Stimulated activated CD4-positive, alpha-beta T cell treated with anti-CD3 and anti-CD28 coated beads, TNF-alpha, amount 100 ng/mL, for 48 hours (primary cell): ENCODE measurements around the gene TSHZ2.
"Not testable (repeated sequence)": the region's sequence is repeated elsewhere in the genome, so short reads cannot be mapped to it uniquely, and the experiment has no call there.

Source experiments
- DNase-seq, 3 donors: peaks; one replicate each; pipeline ENCODE4 v3.0.0-alpha.2; 2020; ENCODE audit warnings: low read depth in 3 of 3

TSHZ2 gene

DNA sequence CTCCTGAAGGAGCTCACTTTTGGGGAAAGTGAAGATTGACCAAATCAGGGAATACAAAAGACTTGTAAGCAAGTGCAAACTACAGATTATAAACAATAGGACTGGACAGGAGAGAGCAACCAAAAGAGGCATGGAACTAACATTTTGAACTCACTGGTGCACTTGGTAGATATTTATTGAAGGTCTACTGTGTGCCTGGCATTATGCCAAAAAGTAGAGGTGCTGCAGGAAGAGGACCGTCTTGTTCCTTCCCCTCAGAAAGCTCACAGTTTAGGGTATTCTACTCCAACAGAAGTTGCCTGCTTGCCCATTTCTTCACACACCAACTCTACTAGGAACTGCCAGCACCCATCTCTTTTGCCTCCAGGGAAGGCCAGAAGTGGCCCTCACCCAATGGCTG is 10.0 kb upstream of the TSHZ2 start:
- DNase-seq = no peak

DNA sequence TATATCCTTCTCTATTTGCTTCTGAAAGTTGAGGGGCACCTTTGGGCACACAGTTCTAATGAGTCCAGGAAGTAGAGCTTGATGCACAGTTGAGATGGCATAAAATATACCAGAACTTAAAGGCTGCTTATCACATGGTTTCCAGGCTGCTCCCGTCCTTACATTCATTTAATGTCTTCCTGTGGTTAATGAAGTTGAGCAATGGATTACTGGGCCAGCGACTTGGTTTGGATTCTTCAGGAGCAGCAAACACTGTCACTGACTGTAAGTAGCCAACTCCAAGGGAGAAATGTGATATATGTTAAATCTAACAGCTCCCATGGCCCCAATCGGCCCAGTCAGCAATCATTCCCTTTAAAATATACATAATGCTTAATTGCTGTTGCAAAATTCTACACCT is 9.0 kb upstream of the TSHZ2 start:
- DNase-seq = no peak

DNA sequence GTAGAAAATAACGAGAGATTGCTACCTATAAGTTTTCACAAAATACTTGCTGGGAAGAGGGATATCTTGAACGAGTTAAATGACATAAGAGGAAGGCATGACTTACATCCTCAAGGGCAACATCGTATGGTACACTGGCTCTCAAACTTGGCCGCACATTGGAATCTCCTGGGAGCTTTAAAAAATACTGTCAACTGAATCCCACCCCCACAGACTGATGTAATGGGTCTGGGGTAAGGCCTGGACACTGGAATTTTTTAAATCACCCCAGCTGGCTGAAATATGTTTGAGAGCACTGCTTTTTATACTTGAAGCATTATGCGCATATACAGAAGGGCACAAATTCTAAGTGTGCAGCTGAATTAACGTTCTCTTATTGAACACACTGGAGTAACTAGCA is 8.0 kb upstream of the TSHZ2 start:
- DNase-seq = no peak

DNA sequence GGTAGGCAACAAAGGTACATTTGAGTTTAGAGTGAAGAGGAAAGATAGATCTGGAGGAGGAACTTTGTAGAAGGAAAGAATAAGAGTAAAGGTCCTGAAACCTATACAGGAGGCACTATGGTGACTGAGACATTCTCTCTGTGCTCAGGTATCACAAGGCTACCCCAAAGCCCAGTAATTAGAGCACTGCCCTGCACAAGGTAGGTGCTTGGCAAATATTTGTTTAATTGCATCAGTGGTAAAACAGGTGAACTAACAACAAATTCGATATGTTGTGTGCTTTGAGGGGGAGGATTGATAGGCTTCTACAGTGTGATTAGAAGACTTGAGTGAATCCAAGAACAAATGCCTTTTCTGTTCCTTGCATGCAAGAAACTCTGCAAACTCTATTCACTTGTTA is 6.8 kb upstream of the TSHZ2 start:
- no peak for DNase-seq

DNA sequence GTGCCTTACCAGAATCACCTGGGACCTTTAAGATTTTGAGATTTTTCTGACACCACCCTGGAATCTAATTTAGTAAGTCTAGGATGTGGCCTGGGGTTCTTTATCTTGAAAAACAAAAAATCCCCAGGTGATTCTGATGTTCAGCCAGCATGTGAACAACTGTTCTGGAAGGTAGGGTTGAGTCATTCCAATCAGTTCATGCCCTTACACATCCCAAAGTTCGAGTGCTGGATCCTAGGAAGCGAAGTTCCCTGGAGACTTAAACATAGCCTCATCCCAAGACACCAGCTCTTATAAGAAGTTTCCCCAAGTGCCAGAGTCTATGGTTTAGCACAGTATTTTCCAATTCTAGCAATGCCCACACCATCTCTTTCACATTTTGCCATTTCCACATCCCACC is 6.3 kb upstream of the TSHZ2 start:
- no peak for DNase-seq

DNA sequence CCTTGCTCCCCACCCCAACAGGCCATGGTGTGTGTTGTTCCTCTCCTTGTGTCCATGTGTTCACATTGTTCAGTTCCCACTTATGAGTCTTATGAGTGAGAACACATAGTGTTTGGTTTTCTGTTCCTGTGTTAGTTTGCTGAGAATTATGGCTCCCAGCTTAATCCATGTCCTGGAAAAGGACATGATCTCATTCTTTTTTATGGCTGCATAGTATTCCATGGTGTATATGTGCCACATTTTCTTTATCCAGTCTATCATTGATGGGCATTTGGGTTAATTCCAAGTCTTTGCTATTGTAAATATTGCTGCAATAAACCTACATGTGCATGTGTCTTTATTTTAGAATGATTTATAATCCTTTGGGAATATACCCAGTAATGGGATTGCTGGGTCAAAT is 5.6 kb upstream of the TSHZ2 start:
- not testable (repeated sequence) for DNase-seq

DNA sequence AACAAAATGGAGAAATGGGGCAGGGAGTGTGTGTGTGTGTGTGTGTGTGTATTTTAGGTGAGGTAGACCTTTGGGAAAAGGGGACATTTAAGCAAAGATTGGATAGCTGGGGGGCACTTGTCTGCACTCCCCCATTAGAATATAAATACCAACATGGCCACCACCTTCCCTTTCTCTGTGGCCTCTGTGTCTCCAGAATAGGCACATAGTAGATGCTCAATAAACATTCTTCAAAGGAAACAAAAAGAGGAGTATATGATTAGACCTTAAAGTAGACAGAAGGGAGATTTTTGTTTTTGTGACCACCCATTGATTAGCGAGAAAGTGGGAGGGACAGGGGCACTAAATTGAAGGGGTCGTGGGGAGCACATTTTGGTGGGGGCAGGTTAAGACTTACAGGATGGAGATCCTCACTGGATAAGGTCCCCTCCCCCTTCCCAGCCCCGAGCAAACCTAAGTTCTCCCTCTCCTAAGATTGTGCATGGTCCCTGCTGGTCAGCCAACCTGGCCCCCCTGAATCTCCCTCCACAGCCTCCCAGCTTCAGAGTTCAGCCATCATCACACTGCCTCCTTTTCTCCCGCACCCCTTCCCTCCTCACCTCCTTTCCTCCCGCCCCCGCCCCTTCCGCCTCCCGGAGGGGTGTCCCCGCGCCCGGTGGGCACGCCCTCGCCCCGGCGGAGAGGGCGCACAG is 514 bp upstream of the TSHZ2 start:
- DNase-seq = no peak

DNA sequence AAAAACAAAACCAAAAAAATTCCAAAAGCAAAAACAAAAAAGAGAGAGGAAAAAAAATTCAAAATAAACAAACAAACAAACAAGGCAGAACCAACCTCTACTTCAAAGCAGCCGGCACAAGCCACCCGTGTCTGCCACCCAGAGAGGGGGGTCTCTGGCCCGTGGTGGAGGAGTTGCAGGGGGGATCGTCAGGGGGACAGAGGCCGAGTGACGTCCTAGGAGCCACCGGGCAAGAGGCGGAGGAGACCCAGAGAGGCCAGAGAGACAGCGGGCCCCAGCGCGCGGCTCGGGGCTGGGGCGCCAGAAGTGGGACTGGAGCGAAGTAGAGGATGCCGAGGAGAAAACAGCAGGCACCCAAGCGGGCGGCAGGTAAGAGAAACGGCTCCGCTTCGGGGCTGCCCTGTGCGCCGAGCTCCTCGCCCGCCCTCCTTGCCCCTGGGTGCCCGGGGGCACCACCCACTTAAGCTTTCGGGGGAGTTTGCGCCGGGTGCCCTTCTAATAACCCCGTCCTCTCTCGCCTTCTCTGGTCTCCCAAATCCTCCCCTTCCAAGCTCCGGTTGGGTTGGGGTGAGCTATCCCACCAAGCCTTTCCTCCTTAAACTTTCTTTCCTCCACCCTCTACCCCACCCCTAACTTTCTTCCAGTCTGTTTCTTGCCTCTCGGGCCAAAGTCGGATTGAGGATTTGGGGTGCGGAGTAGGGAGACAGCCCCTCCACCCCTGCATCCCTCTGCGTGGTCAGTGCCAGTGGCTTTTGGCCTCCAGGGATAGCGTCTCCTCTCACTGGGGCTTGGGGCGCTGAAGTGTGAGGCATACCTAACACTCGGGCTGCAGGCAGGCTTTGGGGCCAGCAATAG is 1.0 kb downstream of the TSHZ2 start:
- no peak for DNase-seq

DNA sequence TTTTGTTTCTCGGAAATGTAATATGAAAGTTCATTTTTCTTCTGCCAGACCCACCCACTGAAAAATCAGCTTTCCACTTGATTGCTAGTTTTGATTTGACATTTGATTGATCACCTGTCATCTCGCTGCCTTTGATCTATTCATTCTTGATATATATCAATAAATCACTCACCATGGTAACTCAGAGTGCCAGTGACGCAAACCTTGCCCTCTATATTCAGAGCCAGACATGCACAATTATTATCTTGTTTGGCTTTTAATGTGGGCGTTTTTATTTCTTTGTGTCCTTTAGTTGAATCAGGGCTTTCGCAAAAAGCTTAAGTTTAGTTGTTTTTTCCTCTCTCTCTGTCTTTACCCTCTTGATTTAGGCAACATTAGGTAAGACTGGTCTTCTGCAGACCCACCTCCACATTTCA is 2.0 kb downstream of the TSHZ2 start:
- peak in 1 of 3 donors; percentile 22 for DNase-seq

DNA sequence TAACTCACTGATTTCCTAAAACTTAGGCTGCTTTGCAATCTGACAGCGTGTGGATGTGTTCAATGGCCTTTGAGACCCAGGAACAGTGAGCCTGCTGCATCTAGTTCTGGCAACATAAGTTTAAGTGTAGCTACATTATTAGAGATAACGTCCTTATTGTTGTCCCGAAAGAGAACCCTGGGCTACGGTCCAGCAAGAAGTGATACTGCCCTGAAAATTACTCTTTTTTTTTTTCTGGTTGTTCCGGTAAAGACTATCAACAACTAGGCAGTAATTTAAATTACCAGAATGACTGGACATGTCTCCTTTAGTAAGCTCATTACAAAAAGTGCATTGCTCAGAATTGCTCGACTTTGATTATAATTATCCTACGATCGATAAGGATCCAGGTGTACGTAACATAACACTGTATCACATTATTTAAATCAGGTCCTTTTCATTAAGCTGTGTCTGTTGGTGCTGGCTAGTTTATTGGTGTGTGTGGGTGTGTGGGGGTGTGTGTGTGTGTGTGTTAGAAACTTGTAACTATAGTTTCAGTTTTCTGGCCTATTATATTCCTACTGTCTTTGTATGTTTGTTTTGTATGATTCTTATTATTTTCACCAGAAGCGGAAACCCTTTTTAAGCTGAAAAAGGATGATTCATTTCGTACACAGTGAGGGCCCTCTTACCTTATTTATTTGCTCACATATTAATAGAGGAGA is 3.0 kb downstream of the TSHZ2 start:
- DNase-seq = no peak

DNA sequence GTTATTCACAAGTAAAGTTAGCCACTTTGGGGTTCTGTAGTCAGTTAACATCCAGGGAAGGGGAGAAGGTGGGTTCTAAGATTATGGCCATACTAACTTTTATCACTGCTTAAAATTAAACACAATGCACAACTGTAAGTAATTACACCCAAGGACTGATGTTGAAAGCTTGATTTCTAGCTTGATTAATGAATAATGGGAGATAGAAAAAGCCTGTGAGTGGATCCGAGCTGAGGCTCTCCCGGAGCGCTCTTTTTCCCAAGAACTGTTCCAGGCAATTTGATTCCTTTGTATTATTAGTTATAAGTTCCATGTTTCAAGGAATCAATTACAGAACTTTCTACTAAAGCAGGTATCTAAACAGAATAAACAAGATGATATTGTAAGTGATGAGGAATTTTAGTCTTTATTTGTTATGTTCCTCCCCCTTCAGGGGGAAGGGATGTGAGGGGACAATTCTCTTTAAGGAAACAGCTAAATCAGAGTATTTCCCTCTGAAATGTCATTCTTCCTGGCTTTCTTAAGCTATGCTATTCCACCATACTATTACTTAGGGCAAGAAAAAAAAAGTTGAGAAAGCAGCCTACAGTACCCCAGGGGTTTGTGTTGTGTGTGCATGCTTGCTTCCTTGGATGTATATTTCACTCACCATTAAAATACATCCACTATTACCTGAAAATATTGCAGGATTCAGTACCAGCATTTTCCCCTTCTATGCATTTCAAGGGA is 3.8 kb downstream of the TSHZ2 start:
- DNase-seq = no peak

DNA sequence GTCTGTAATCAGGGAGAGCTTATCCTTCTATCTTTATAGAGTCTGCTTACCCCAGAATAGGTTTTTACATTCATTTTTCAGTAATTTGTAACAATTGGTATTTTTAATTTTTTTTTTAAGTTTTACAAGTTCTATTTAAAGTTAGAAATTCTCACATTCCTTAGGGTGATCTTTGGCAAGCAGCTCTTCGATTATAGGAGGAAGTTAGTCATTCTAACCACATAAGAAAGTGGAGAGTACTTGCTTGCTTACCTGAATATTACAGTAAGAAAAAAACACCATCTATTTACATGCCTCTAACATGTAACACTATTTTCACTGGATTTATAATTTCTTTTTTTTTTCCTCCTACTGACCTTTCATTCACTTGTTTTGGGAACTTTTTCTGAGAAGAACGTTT is 6.7 kb downstream of the TSHZ2 start:
- DNase-seq = no peak

DNA sequence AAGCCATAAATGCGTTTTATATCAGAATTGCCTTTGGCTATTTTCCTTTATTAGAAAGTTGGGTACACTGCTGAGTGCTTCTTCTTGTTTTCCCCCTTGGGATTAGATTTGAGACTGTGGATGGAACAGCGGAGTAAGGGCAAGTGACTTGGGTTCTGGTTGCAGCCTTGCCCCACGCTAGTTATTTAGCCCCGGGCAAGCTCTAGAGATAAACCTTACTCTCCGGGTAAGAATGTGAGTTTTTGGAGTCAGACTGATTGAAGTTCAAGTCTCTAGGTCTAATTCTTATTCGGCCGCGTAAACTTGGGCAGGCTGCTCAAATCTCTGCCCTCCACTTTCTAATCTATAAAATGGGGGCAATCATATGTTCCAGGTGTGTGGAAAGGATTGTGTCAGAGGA is 8.9 kb downstream of the TSHZ2 start:
- no peak for DNase-seq

DNA sequence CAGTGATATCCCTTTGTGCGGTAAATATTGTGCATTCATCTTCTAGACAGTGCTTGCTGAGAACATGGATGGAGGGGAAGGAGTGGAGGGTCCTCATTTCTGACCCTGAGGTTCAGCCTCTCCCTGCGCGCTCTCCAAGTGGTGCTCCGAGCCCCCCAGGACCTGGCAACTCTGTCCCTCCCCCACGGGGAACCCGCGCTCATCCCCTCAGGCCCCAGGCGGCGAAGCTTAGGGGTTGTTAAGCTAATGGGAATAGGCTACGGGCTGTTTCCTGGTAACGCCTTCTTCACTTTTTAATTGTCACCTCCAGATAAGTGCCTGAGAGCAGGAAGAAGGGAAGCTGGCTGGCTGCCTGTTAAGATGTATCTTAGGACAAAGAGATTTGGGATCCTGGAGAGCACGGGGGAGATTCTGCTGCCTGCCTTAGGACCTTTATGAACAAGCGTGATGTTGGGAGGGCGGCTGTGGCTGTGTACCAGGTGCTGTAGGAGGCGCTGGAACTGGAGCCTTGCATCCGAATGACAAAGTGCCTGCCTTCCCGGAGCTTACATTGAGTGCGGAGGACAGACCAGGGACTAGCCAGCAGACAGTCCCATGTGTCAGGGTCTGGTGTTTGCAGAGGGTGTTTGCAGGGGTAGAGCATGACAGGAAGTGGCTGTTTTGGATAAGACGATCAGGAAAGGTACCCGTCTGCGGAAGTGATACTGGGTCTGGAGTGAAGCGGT is 11.7 kb downstream of the TSHZ2 start:
- DNase-seq = no peak

DNA sequence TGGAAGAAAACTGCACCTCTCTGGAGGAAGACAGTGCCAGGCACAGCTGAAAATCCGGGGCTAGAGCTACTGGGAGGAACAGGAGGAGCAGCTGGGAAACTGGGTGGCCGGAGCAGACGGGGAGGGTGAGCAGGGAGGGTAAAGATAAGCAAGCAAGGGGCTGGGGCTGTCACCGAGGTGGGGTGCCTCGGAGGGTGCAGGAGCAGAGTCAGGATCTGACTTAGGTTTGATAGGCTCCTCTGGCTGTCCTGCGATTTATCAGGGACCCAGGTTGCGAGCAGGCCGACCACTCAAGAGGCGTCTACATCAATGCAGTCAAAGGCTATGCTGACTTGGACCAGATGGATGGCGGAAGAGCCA is 12.3 kb downstream of the TSHZ2 start:
- DNase-seq = no peak

DNA sequence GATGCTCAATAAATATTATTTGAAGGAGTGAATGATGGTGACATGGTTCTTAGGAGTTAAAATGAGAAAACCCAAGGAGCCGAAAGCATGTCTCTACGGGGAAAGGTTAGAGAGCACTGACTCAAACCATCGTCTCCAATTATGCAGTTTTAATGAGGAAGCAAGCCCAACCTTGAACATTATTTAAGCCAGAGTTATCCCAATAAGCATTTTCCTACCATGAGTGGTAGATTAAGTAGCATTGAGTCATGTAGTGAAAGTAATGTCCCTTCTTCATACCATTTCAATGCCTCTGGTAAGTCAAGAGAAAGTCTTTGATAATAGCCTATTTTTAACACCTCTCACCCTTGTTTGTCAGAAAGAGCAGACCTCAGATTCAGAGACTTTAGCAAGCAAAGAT is 13.5 kb downstream of the TSHZ2 start:
- DNase-seq = no peak

DNA sequence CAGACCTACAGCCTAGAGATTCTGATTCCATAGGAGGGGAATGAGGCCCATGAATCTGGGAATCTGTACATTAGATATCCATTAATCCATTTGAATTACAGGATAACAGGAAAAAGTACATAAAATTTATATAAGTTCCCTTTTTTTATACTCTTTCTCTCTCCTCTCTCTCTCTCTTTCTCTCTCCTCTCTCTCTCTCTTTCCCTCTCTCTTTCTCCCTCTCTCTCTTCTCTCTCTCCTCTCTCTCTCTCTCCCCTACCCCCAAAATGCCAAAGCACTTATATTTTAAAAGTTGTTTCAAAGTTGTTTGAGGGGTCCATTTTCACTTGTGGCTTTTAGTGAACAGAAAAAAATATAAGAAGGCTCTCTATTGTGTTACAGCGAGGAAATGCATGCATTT is 15.1 kb downstream of the TSHZ2 start:
- DNase-seq = no peak

DNA sequence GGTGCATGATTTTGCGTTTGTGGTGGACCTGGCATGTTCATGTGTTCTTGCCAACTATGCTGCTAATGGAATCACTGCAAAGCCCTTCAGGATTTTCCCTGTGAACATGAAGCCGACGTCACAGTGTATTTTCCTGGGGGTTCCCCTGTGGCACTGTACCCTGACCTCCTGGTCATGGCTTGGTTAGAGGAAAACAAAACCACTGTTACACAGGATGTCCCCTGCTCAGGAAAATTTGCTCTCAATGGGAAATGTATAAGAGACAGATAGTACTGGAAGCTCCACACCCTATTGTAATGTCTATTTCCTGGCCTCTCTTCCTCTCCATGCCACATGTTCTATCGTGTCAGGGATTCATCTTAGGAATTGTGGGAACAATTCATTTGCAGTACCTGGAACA is 19.7 kb downstream of the TSHZ2 start:
- DNase-seq = no peak

DNA sequence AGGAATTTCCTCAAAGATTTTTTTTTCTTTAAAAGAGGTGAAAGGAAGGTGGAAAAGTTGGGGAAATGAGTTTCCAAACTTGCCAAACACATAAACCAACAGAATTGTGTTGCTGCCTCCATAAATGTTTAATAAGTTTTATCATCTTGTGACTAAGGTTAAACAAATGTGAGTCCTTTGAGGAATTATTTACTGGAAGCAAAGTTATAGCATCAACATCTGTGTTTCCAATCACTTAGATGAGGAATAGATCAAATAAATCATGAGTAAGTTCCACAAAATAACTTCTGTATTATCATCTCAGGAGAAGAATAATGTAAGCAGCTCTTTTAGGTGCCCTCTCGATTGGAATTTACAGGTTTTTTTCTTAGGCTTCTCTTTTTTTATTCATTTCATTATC is 20.5 kb downstream of the TSHZ2 start:
- no peak for DNase-seq

DNA sequence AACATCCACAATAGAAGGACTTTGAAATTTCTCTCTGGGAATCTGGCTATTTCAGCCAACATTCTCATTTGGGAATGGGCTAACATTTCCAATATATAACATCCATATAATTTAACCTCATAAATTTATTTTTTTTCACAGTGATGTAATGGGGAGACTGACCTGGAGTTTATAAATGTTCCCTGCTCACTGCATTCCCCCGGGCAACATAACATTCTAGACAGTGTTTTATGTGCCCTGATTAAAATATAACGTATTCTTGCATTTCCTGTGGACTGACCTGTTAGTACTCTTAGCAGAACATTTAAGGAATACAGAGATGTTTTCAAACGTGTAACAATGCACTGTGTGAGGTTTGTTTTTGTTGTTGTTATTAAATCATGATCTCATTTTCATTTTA is 20.9 kb downstream of the TSHZ2 start:
- no peak for DNase-seq

DNA sequence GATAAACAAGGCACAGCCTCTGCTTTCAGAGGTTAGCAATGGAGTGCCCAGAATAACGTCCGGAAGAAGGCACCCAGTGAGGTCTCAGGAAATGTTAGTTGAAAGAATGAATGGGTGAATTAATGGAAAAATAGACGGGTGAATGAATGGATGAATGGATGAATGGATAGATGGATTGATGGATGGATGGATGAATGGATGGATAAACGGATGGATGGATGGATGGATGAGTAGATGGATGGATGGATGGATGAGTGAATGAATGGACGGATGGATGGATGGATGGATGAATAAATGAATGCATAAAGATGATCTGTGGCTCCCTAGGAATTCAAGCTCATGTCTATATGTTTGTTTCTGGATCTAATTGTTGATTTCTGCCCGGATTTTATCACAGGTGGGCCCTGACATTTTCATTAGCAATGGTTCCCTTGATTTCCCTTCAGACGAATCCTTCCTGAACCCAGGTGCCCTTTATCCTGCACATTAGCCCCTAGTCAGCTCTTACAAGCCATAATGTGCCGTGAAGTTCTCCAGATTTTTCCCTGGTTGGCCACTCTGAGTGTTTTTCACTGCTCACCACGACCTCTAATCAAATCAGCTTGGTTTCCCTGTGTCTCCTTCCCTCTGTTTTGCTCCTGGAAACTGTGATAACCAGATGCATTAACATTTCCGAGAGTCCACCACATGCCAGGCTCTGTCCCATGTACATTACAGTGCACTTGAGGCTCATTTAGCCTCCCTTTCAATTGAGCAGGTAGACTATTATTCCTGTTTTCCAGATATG is 22.2 kb downstream of the TSHZ2 start:
- DNase-seq = no peak
